ENCODE measurements around the gene MAP6. TPM values are rescaled to one million over a fixed set of nuclear protein-coding genes. Genes with fewer than 3 reads are reported as not detected.

MAP6 gene
- total and polyA plus RNA-seq, 2 experiments from 2014 or later, result 0.31 to 1.2 TPM

GRCh38 chr11:75553889-75554257, 115.0 kb downstream of the MAP6 start:
- H3K27ac ChIP-seq (ENCODE audit: low read depth), result 0 out of 2 replicates have a peak overlapping the region, but pooled peaks have one; percentile 70
- DNase-seq (ENCODE audit: low spot score), result no peak
- H3K27me3 Mint-ChIP-seq (ENCODE audit: insufficient read depth, low read depth, poor library complexity), result peaks cover 9% of the 10 kb centered on the region
- H3K4me1 ChIP-seq (ENCODE audit: insufficient read depth), result peaks cover 25% of the 10 kb centered on the region
- H3K4me3 Mint-ChIP-seq, result no peak overlapping the region
- H3K79me2 ChIP-seq (replicated peaks; ENCODE audit: insufficient read depth), result no peaks in the 10 kb centered on the region
- no peaks in the 10 kb centered on the region for H4K20me1 ChIP-seq (replicated peaks; ENCODE audit: insufficient read depth)
- peaks cover 3% of the 10 kb centered on the region; the same call in 2 of the 3 replicates for H3K36me3 Mint-ChIP-seq (ENCODE audit: low read depth)
- TF ChIP-seq ZNF114 (CRISPR knock-in tag; IDR thresholded peaks at IDR 0.05), result no peak
- TF ChIP-seq STAT1 (IDR thresholded peaks at IDR 0.05; ENCODE audit: unreplicated experiment), result no peak
- no peak for TF ChIP-seq REST (IDR thresholded peaks at IDR 0.05; ENCODE audit: unreplicated experiment)
- no peak for TF ChIP-seq NANOG (IDR thresholded peaks at IDR 0.05; ENCODE audit: borderline replicate concordance)
- TF ChIP-seq, protein P1, sequence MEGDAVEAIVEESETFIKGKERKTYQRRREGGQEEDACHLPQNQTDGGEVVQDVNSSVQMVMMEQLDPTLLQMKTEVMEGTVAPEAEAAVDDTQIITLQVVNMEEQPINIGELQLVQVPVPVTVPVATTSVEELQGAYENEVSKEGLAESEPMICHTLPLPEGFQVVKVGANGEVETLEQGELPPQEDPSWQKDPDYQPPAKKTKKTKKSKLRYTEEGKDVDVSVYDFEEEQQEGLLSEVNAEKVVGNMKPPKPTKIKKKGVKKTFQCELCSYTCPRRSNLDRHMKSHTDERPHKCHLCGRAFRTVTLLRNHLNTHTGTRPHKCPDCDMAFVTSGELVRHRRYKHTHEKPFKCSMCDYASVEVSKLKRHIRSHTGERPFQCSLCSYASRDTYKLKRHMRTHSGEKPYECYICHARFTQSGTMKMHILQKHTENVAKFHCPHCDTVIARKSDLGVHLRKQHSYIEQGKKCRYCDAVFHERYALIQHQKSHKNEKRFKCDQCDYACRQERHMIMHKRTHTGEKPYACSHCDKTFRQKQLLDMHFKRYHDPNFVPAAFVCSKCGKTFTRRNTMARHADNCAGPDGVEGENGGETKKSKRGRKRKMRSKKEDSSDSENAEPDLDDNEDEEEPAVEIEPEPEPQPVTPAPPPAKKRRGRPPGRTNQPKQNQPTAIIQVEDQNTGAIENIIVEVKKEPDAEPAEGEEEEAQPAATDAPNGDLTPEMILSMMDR (conservative IDR thresholded peaks at IDR 0.05; ENCODE audit: low read depth in 2 of 2), result no peak
- TF ChIP-seq ZNF331 (CRISPR knock-in tag; IDR thresholded peaks at IDR 0.05; ENCODE audit: low read depth), result no peak
- TF ChIP-seq EZH2phosphoT487 (IDR thresholded peaks at IDR 0.05; ENCODE audit: unreplicated experiment), result no peak
- no peak for TF ChIP-seq EZH2 (IDR thresholded peaks at IDR 0.05; ENCODE audit: low read depth, unreplicated experiment)
- TF ChIP-seq, protein P2, sequence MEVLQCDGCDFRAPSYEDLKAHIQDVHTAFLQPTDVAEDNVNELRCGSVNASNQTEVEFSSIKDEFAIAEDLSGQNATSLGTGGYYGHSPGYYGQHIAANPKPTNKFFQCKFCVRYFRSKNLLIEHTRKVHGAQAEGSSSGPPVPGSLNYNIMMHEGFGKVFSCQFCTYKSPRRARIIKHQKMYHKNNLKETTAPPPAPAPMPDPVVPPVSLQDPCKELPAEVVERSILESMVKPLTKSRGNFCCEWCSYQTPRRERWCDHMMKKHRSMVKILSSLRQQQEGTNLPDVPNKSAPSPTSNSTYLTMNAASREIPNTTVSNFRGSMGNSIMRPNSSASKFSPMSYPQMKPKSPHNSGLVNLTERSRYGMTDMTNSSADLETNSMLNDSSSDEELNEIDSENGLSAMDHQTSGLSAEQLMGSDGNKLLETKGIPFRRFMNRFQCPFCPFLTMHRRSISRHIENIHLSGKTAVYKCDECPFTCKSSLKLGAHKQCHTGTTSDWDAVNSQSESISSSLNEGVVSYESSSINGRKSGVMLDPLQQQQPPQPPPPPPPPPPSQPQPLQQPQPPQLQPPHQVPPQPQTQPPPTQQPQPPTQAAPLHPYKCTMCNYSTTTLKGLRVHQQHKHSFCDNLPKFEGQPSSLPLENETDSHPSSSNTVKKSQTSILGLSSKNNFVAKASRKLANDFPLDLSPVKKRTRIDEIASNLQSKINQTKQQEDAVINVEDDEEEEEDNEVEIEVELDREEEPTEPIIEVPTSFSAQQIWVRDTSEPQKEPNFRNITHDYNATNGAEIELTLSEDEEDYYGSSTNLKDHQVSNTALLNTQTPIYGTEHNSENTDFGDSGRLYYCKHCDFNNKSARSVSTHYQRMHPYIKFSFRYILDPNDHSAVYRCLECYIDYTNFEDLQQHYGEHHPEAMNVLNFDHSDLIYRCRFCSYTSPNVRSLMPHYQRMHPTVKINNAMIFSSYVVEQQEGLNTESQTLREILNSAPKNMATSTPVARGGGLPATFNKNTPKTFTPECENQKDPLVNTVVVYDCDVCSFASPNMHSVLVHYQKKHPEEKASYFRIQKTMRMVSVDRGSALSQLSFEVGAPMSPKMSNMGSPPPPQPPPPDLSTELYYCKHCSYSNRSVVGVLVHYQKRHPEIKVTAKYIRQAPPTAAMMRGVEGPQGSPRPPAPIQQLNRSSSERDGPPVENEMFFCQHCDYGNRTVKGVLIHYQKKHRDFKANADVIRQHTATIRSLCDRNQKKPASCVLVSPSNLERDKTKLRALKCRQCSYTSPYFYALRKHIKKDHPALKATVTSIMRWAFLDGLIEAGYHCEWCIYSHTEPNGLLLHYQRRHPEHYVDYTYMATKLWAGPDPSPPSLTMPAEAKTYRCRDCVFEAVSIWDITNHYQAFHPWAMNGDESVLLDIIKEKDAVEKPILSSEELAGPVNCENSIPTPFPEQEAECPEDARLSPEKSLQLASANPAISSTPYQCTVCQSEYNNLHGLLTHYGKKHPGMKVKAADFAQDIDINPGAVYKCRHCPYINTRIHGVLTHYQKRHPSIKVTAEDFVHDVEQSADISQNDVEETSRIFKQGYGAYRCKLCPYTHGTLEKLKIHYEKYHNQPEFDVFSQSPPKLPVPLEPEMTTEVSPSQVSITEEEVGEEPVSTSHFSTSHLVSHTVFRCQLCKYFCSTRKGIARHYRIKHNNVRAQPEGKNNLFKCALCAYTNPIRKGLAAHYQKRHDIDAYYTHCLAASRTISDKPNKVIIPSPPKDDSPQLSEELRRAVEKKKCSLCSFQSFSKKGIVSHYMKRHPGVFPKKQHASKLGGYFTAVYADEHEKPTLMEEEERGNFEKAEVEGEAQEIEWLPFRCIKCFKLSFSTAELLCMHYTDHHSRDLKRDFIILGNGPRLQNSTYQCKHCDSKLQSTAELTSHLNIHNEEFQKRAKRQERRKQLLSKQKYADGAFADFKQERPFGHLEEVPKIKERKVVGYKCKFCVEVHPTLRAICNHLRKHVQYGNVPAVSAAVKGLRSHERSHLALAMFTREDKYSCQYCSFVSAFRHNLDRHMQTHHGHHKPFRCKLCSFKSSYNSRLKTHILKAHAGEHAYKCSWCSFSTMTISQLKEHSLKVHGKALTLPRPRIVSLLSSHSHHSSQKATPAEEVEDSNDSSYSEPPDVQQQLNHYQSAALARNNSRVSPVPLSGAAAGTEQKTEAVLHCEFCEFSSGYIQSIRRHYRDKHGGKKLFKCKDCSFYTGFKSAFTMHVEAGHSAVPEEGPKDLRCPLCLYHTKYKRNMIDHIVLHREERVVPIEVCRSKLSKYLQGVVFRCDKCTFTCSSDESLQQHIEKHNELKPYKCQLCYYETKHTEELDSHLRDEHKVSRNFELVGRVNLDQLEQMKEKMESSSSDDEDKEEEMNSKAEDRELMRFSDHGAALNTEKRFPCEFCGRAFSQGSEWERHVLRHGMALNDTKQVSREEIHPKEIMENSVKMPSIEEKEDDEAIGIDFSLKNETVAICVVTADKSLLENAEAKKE (CRISPR knock-in tag; IDR thresholded peaks at IDR 0.05), result no peak
- TF ChIP-seq POLR2AphosphoS5 (IDR thresholded peaks at IDR 0.05; ENCODE audit: low read depth), result no peak
- TF ChIP-seq CREB1 (CRISPR knock-in tag; IDR thresholded peaks at IDR 0.05; ENCODE audit: low read depth), result no peak
- no peak for TF ChIP-seq ETS1 (IDR thresholded peaks at IDR 0.05)
- no peak for TF ChIP-seq JUNB (IDR thresholded peaks at IDR 0.05; ENCODE audit: unreplicated experiment)
- H3K36me3 ChIP-seq (ENCODE audit: insufficient read depth), result no peaks in the 10 kb centered on the region
- H3F3A ChIP-seq (replicated peaks; ENCODE audit: low read depth), result 0 out of 2 replicates have a peak, but pooled peaks cover 3% of the 10 kb centered on the region
- H3K27ac Mint-ChIP-seq, result peak overlapping the region; percentile 95
- no peak overlapping the region for H3K4me3 ChIP-seq
- no peaks in the 10 kb centered on the region for H3K9me2 ChIP-seq (ENCODE audit: insufficient read depth)
- H3K27me3 ChIP-seq (ENCODE audit: insufficient read depth), result no peaks in the 10 kb centered on the region
- H3K9me3 Mint-ChIP-seq, result 0 out of 3 replicates have a peak, but pooled peaks cover 4% of the 10 kb centered on the region
- H3K4me1 Mint-ChIP-seq, result peaks cover 45% of the 10 kb centered on the region
- no peak for ATAC-seq
- peak overlapping the region; percentile 48 for H2AFZ ChIP-seq
- peak overlapping the region; percentile 59; the same call in 1 of the 2 replicates for H3K4me2 ChIP-seq
